ENCODE results near the gene CBFB. TPM values are rescaled to one million over a fixed set of nuclear protein-coding genes. Genes with fewer than 3 reads are reported as not detected.

CBFB gene
- total and polyA plus RNA-seq, 9 of the 15 experiments (the other 6 are each of a cell fraction or from before 2014, with no cell fraction given): 22.0 to 112 (median 66.5) TPM

GRCh38 chr16:67029254-67030096 lies 526 bp downstream of the CBFB start (continued):
- TF ChIP-seq, protein P1, sequence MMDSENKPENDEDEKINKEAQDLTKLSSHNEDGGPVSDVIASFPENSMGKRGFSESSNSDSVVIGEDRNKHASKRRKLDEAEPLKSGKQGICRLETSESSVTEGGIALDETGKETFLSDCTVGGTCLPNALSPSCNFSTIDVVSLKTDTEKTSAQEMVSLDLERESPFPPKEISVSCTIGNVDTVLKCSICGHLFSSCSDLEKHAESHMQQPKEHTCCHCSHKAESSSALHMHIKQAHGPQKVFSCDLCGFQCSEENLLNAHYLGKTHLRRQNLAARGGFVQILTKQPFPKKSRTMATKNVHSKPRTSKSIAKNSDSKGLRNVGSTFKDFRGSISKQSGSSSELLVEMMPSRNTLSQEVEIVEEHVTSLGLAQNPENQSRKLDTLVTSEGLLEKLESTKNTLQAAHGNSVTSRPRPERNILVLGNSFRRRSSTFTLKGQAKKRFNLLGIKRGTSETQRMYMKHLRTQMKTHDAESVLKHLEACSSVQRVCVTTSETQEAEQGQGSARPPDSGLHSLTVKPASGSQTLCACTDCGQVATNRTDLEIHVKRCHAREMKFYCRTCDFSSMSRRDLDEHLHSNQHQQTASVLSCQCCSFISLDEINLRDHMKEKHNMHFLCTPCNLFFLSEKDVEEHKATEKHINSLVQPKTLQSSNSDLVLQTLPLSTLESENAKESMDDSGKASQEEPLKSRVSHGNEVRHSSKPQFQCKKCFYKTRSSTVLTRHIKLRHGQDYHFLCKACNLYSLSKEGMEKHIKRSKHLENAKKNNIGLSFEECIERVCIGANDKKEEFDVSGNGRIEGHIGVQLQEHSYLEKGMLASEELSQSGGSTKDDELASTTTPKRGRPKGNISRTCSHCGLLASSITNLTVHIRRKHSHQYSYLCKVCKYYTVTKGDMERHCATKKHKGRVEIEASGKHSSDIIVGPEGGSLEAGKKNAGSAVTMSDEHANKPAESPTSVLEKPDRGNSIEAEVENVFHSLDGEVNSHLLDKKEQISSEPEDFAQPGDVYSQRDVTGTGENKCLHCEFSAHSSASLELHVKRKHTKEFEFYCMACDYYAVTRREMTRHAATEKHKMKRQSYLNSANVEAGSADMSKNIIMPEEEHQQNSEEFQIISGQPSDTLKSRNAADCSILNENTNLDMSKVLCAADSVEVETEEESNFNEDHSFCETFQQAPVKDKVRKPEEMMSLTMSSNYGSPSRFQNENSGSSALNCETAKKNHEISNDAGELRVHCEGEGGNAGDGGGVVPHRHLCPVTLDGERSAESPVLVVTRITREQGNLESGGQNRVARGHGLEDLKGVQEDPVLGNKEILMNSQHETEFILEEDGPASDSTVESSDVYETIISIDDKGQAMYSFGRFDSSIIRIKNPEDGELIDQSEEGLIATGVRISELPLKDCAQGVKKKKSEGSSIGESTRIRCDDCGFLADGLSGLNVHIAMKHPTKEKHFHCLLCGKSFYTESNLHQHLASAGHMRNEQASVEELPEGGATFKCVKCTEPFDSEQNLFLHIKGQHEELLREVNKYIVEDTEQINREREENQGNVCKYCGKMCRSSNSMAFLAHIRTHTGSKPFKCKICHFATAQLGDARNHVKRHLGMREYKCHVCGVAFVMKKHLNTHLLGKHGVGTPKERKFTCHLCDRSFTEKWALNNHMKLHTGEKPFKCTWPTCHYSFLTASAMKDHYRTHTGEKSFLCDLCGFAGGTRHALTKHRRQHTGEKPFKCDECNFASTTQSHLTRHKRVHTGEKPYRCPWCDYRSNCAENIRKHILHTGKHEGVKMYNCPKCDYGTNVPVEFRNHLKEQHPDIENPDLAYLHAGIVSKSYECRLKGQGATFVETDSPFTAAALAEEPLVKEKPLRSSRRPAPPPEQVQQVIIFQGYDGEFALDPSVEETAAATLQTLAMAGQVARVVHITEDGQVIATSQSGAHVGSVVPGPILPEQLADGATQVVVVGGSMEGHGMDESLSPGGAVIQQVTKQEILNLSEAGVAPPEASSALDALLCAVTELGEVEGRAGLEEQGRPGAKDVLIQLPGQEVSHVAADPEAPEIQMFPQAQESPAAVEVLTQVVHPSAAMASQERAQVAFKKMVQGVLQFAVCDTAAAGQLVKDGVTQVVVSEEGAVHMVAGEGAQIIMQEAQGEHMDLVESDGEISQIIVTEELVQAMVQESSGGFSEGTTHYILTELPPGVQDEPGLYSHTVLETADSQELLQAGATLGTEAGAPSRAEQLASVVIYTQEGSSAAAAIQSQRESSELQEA (IDR thresholded peaks at IDR 0.05; ENCODE audit: low read depth): no peak
- TF ChIP-seq HDAC8 (tag; IDR thresholded peaks at IDR 0.05): no peak
- peak; percentile 87 for TF ChIP-seq RBFOX2 (IDR thresholded peaks at IDR 0.05; ENCODE audit: low read depth, low read length)
- no peak for TF ChIP-seq RBM25 (IDR thresholded peaks at IDR 0.05; ENCODE audit: low read depth, low read length, severe bottlenecking)
- no peak for TF ChIP-seq NFATC3 (IDR thresholded peaks at IDR 0.05)
- TF ChIP-seq ILK (tag; IDR thresholded peaks at IDR 0.05; ENCODE audit: borderline replicate concordance, low read depth): no peak
- TF ChIP-seq NCOA4 (IDR thresholded peaks at IDR 0.05; ENCODE audit: partially characterized antibody): no peak
- peak; percentile 35 for TF ChIP-seq HNRNPLL (IDR thresholded peaks at IDR 0.05; ENCODE audit: low read depth, low read length, poor library complexity, severe bottlenecking)
- TF ChIP-seq, protein P2, sequence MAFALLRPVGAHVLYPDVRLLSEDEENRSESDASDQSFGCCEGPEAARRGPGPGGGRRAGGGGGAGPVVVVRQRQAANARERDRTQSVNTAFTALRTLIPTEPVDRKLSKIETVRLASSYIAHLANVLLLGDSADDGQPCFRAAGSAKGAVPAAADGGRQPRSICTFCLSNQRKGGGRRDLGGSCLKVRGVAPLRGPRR (CRISPR knock-in tag; IDR thresholded peaks at IDR 0.05): no peak
- TF ChIP-seq ZNF695 (CRISPR knock-in tag; IDR thresholded peaks at IDR 0.05): no peak
- TF ChIP-seq ZNF444 (CRISPR knock-in tag; IDR thresholded peaks at IDR 0.05): no peak
- no peak; the same call in 1 of the 2 replicates for TF ChIP-seq EGR1 (conservative IDR thresholded peaks at IDR 0.05)
- TF ChIP-seq SIRT6 (IDR thresholded peaks at IDR 0.05; ENCODE audit: low read depth, low read length): no peak
- no peak for TF ChIP-seq ELK3 (CRISPR knock-in tag; IDR thresholded peaks at IDR 0.05)
- no peak for TF ChIP-seq ZNF785 (CRISPR knock-in tag; IDR thresholded peaks at IDR 0.05)
- TF ChIP-seq C11orf30 (IDR thresholded peaks at IDR 0.05; ENCODE audit: low read depth): no peak
- no peak for TF ChIP-seq ZNF12 (CRISPR knock-in tag; IDR thresholded peaks at IDR 0.05)
